Mucosa of descending colon (tissue), 3 donors: ENCODE measurements around the gene EMX1. TPM values are rescaled to one million over a fixed set of nuclear protein-coding genes. Genes with fewer than 3 reads are reported as not detected.

Experiments
- ATAC-seq: fragments of 200-7000 bp; cut with Tn5 transposase; one replicate; pipeline ENCODE4 v1.9.1; 2020; ENCODE audit warnings: mild to moderate bottlenecking, moderate library complexity
- DNase-seq, 3 donors: peaks; one replicate each; pipeline ENCODE4 v3.0.0-alpha.2; 2020
- H3K36me3 ChIP-seq: fragments of 200-600 bp; one replicate; pipeline ENCODE4 v1.8.0; 2021; ENCODE audit warnings: low read depth, mild to moderate bottlenecking
- H3K4me1 ChIP-seq: fragments of 200-600 bp; one replicate; pipeline ENCODE4 v1.8.0; 2021; ENCODE audit warnings: low read depth, mild to moderate bottlenecking
- H3K4me3 ChIP-seq: fragments of 200-600 bp; one replicate; pipeline ENCODE4 v1.8.0; 2021; ENCODE audit warnings: mild to moderate bottlenecking
- H3K9me3 ChIP-seq: fragments of 200-600 bp; one replicate; pipeline ENCODE4 v1.8.0; 2021; ENCODE audit warnings: mild to moderate bottlenecking
- intact Hi-C, 2 donors: fragments of 100-400 bp; cut with DNase I in 1 of 2; cut with micrococcal nuclease in 1 of 2; formaldehyde crosslinking; loops; one replicate each; pipeline versions ENCODE4 v1.11.0 to v1.11.1; 2022; cut with DNase I, micrococcal nuclease
- total RNA-seq, 3 donors: library from RNA; stranded (reverse); fragmentation: NEBNext Ultra II Directional in 2 of 3; extraction: Animal tissue kit (Norgen Biotek cat#: 25700) in 2 of 3; gene quantifications; one replicate each; pipeline versions ENCODE4 v1.2.1 to v1.2.4, GENCODE V29; 2021 to 2023
- TF ChIP-seq, protein P1 (sequence below): fragments of 200-600 bp; IDR thresholded peaks from one replicate; pipeline ENCODE4 v1.8.0; 2022; ENCODE audit warnings: antibody characterized with exemption, mild to moderate bottlenecking
- donor health status: DM: no; HTN: no; CAD: no; lungs with moderate emphysema.
- donor health status: DM: no; HTN: no; CAD: no.
- donor health status: DM: no; HTN: yes; CAD: no.

EMX1 gene
- total RNA-seq, 3 donors from 2014 or later: 0.96 to 3.6 (median 1.6) TPM

GRCh38 chr2:72953528-72953927 lies 36.2 kb downstream of the EMX1 start:
- H3K4me3 ChIP-seq: no peak overlapping the region
- DNase-seq (no peak), ATAC-seq (no peak)
- intact Hi-C loops: no loop called here
- H3K4me1 ChIP-seq: no peaks in the 10 kb centered on the region
- H3K36me3 ChIP-seq: no peaks in the 10 kb centered on the region
- TF ChIP-seq, protein P1, sequence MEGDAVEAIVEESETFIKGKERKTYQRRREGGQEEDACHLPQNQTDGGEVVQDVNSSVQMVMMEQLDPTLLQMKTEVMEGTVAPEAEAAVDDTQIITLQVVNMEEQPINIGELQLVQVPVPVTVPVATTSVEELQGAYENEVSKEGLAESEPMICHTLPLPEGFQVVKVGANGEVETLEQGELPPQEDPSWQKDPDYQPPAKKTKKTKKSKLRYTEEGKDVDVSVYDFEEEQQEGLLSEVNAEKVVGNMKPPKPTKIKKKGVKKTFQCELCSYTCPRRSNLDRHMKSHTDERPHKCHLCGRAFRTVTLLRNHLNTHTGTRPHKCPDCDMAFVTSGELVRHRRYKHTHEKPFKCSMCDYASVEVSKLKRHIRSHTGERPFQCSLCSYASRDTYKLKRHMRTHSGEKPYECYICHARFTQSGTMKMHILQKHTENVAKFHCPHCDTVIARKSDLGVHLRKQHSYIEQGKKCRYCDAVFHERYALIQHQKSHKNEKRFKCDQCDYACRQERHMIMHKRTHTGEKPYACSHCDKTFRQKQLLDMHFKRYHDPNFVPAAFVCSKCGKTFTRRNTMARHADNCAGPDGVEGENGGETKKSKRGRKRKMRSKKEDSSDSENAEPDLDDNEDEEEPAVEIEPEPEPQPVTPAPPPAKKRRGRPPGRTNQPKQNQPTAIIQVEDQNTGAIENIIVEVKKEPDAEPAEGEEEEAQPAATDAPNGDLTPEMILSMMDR: no peak
- H3K9me3 ChIP-seq: no peaks in the 10 kb centered on the region

DNA sequence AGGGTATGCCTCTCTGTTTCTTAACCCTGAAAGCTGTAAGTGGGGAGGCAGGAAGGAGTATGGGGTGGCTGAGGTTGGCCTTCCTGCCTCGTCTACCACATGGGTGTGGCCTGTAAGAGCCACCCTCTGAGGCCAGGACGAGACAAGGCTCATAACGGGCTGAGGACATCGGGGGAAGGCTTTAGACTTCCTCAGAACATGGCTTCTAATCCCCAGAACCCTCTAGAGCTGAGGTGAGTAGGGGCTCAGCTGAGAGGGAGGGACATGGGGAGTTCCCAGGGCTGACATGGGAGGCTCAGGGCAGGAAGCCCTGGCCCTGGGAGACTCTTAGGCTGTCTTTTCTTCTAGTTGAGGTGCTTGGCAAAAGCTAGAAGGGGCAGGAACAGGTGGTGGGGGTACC lies 36.7 kb downstream of the EMX1 start:
- DNase-seq (peak in 2 of 3 donors; percentile 15 to 28), ATAC-seq (peak; percentile 22)
- Histone ChIP-seq H3K9me3 (no peaks in the 10 kb centered on the region), H3K4me1 (no peaks in the 10 kb centered on the region), H3K4me3 (no peak overlapping the region), H3K36me3 (no peaks in the 10 kb centered on the region)
- intact Hi-C loops: no loop called here
- TF ChIP-seq, protein P1: no peak

GRCh38 chr2:72954376-72955227 lies 37.3 kb downstream of the EMX1 start:
- peak in 2 of 3 donors; percentile 2 to 34 for DNase-seq
- Histone ChIP-seq H3K36me3 (no peaks in the 10 kb centered on the region), H3K4me1 (no peaks in the 10 kb centered on the region), H3K4me3 (no peak overlapping the region), H3K9me3 (no peaks in the 10 kb centered on the region)
- ATAC-seq: no peak
- intact Hi-C loops: no loop called here
- TF ChIP-seq, protein P1: no peak

- H3K9me3 ChIP-seq: no peaks in the 10 kb centered on the region
- H3K36me3 ChIP-seq: no peaks in the 10 kb centered on the region
- peak in 1 of 3 donors; percentile 18 for DNase-seq
- H3K4me1 ChIP-seq: no peaks in the 10 kb centered on the region
- no peak for ATAC-seq
- H3K4me3 ChIP-seq: no peak overlapping the region
- TF ChIP-seq, protein P1: no peak
- intact Hi-C loops: no loop called here
These were observed 38.1 kb downstream of the EMX1 start for GRCh38 chr2:72955228-72956049.

- Histone ChIP-seq H3K9me3 (no peaks in the 10 kb centered on the region), H3K4me3 (no peak overlapping the region), H3K36me3 (no peaks in the 10 kb centered on the region), H3K4me1 (no peaks in the 10 kb centered on the region)
- ATAC-seq: no peak
- intact Hi-C loops: no loop called here
- DNase-seq: peak in 1 of 3 donors; percentile 26
- TF ChIP-seq, protein P1: no peak
These were observed 38.7 kb downstream of the EMX1 start for GRCh38 chr2:72956050-72956395.
